HUES6 (cell line): ENCODE measurements around the gene BBS4.
"Not testable (repeated sequence)": the region's sequence is repeated elsewhere in the genome, so short reads cannot be mapped to it uniquely, and the experiment has no call there.

Experiments used
- H3K27ac ChIP-seq: 2 replicates; pipeline ENCODE4 v1.7.0; 2013; ENCODE audit warnings: low read depth, mild to moderate bottlenecking, low read length, inconsistent platforms
- H3K27me3 ChIP-seq: 2 replicates; pipeline ENCODE4 v1.6.1; 2013; ENCODE audit warnings: low read length; ENCODE audit not compliant: control insufficient read depth, insufficient read depth
- H3K36me3 ChIP-seq: 2 replicates; pipeline ENCODE4 v1.6.1; 2013; ENCODE audit warnings: low read length; ENCODE audit not compliant: control insufficient read depth, insufficient read depth
- H3K4me1 ChIP-seq: 2 replicates; pipeline ENCODE4 v1.6.1; 2013; ENCODE audit warnings: low read length; ENCODE audit not compliant: control insufficient read depth, insufficient read depth
- H3K4me3 ChIP-seq: 2 replicates; pipeline ENCODE4 v1.5.1; 2013; ENCODE audit warnings: low read depth, low read length
- H3K9ac ChIP-seq: one replicate; pipeline ENCODE4 v1.6.1; 2013; ENCODE audit warnings: mild to moderate bottlenecking, low read length
- H3K9me3 ChIP-seq: 2 replicates; pipeline ENCODE4 v1.6.1; 2013; ENCODE audit warnings: low read depth, low read length; ENCODE audit not compliant: control insufficient read depth, insufficient read depth

BBS4 gene

GRCh38 chr15:72669803-72670202 is 16.2 kb upstream of the BBS4 start:
- H3K27ac ChIP-seq, H3K27me3 ChIP-seq, H3K4me3 ChIP-seq, H3K9me3 ChIP-seq, H3K9ac ChIP-seq, H3K36me3 ChIP-seq: not testable (repeated sequence)
- peaks cover 11% of the 10 kb centered on the region for H3K4me1 ChIP-seq

- not testable (repeated sequence) for H3K9me3 ChIP-seq, H3K9ac ChIP-seq, H3K36me3 ChIP-seq, H3K27ac ChIP-seq, H3K27me3 ChIP-seq
- peak overlapping the region; percentile 63 for H3K4me3 ChIP-seq
- H3K4me1 ChIP-seq, result peaks cover 11% of the 10 kb centered on the region
Observed at GRCh38 chr15:72670656-72671352, 15.2 kb upstream of the BBS4 start.

GRCh38 chr15:72671525-72671924 is 14.5 kb upstream of the BBS4 start:
- Histone ChIP-seq H3K27me3 (no peaks in the 10 kb centered on the region), H3K4me3 (peak overlapping the region; percentile 63), H3K27ac (peak overlapping the region; percentile 65; the same call in 1 of the 2 replicates), H3K36me3 (no peaks in the 10 kb centered on the region), H3K9ac (no peak overlapping the region), H3K4me1 (peaks cover 11% of the 10 kb centered on the region), H3K9me3 (no peaks in the 10 kb centered on the region)

GRCh38 chr15:72676838-72677237 is 9.2 kb upstream of the BBS4 start:
- Histone ChIP-seq H3K27ac (no peak overlapping the region), H3K27me3 (no peaks in the 10 kb centered on the region), H3K36me3 (no peaks in the 10 kb centered on the region), H3K4me3 (no peak overlapping the region), H3K9ac (no peak overlapping the region), H3K9me3 (no peaks in the 10 kb centered on the region), H3K4me1 (peaks cover under 1% of the 10 kb centered on the region)

- H3K4me1 ChIP-seq, result 0 out of 2 replicates have a peak, but pooled peaks cover 4% of the 10 kb centered on the region
- no peak overlapping the region for H3K9ac ChIP-seq
- H3K36me3 ChIP-seq, result no peaks in the 10 kb centered on the region
- H3K4me3 ChIP-seq, result no peak overlapping the region
- no peaks in the 10 kb centered on the region for H3K9me3 ChIP-seq
- H3K27me3 ChIP-seq, result no peaks in the 10 kb centered on the region
- H3K27ac ChIP-seq, result no peak overlapping the region
Observed at GRCh38 chr15:72680931-72681330, 5.1 kb upstream of the BBS4 start.

- no peak overlapping the region for H3K27ac ChIP-seq
- H3K4me1 ChIP-seq, result 0 out of 2 replicates have a peak, but pooled peaks cover 4% of the 10 kb centered on the region
- no peaks in the 10 kb centered on the region for H3K9me3 ChIP-seq
- no peak overlapping the region for H3K9ac ChIP-seq
- H3K4me3 ChIP-seq, result no peak overlapping the region
- H3K36me3 ChIP-seq, result no peaks in the 10 kb centered on the region
- no peaks in the 10 kb centered on the region for H3K27me3 ChIP-seq
Observed at GRCh38 chr15:72682772-72683171, 3.2 kb upstream of the BBS4 start.

- Histone ChIP-seq H3K36me3 (no peaks in the 10 kb centered on the region), H3K9ac (peak overlapping the region; percentile 81), H3K4me1 (0 out of 2 replicates have a peak, but pooled peaks cover 4% of the 10 kb centered on the region), H3K9me3 (no peaks in the 10 kb centered on the region), H3K4me3 (peak overlapping the region; percentile 96), H3K27ac (peak overlapping the region; percentile 72), H3K27me3 (no peaks in the 10 kb centered on the region)
Observed at GRCh38 chr15:72685301-72685924, 594 bp upstream of the BBS4 start.

GRCh38 chr15:72688697-72689096 is 2.7 kb downstream of the BBS4 start:
- H3K9me3 ChIP-seq, result no peaks in the 10 kb centered on the region
- H3K36me3 ChIP-seq, result no peaks in the 10 kb centered on the region
- H3K4me1 ChIP-seq, result 0 out of 2 replicates have a peak, but pooled peaks cover 4% of the 10 kb centered on the region
- H3K27me3 ChIP-seq, result no peaks in the 10 kb centered on the region
- no peak overlapping the region for H3K27ac ChIP-seq
- H3K4me3 ChIP-seq, result no peak overlapping the region
- no peak overlapping the region for H3K9ac ChIP-seq

- Histone ChIP-seq H3K9me3 (no peaks in the 10 kb centered on the region), H3K4me3 (no peak overlapping the region), H3K4me1 (no peaks in the 10 kb centered on the region), H3K27ac (no peak overlapping the region), H3K27me3 (no peaks in the 10 kb centered on the region), H3K9ac (no peak overlapping the region), H3K36me3 (no peaks in the 10 kb centered on the region)
Observed at GRCh38 chr15:72690938-72691337, 4.9 kb downstream of the BBS4 start.

- H3K4me1 ChIP-seq, result no peaks in the 10 kb centered on the region
- H3K9ac ChIP-seq, result no peak overlapping the region
- H3K27ac ChIP-seq, result no peak overlapping the region
- H3K27me3 ChIP-seq, result no peaks in the 10 kb centered on the region
- H3K4me3 ChIP-seq, result no peak overlapping the region
- no peaks in the 10 kb centered on the region for H3K36me3 ChIP-seq
- no peaks in the 10 kb centered on the region for H3K9me3 ChIP-seq
Observed at GRCh38 chr15:72698938-72699337, 12.9 kb downstream of the BBS4 start.

- H3K4me1 ChIP-seq, result no peaks in the 10 kb centered on the region
- H3K36me3 ChIP-seq, result no peaks in the 10 kb centered on the region
- no peak overlapping the region for H3K27ac ChIP-seq
- H3K27me3 ChIP-seq, result no peaks in the 10 kb centered on the region
- H3K4me3 ChIP-seq, result no peak overlapping the region
- H3K9me3 ChIP-seq, result no peaks in the 10 kb centered on the region
- no peak overlapping the region for H3K9ac ChIP-seq
Observed at GRCh38 chr15:72700076-72700475, 14.1 kb downstream of the BBS4 start.
